DND-41 (cell line): ENCODE measurements around the gene NFASC.

Experiments used
- ATAC-seq: fragments of 200-7000 bp; cut with Tn5 transposase; 3 replicates; pipeline ENCODE4 v1.9.1; 2021; ENCODE audit warnings: low read depth; ENCODE audit not compliant: insufficient read depth
- DNase-seq: peaks from one replicate; pipeline ENCODE4 v3.0.0-alpha.2; 2020
- H2AFZ ChIP-seq: 2 replicates; pipeline ENCODE4 v1.6.0; 2012; ENCODE audit warnings: low read depth, low read length
- H3K27ac ChIP-seq: 2 replicates; pipeline ENCODE4 v1.5.1; 2012; ENCODE audit warnings: low read length, inconsistent platforms
- H3K27me3 ChIP-seq: fragments of 200-600 bp; sonication (generic); 2 replicates; pipeline ENCODE4 v1.6.0; 2012; ENCODE audit warnings: low read length, mild to moderate bottlenecking, inconsistent platforms; ENCODE audit not compliant: insufficient read depth, poor library complexity
- H3K36me3 ChIP-seq: 2 replicates; pipeline ENCODE4 v1.5.1; 2012; ENCODE audit warnings: low read length, inconsistent platforms; ENCODE audit not compliant: insufficient read depth
- H3K4me1 ChIP-seq: 2 replicates; pipeline ENCODE4 v1.5.1; 2012; ENCODE audit warnings: mild to moderate bottlenecking, low read length; ENCODE audit not compliant: insufficient read depth
- H3K4me2 ChIP-seq: 2 replicates; pipeline ENCODE4 v1.6.0; 2012; ENCODE audit warnings: mild to moderate bottlenecking, moderate library complexity, low read length, inconsistent platforms; ENCODE audit not compliant: insufficient read depth
- H3K4me3 ChIP-seq, 2 experiments: fragments of 200-600 bp in 1 of 2; shearing (Covaris generic) in 1 of 2; 2 replicates each; pipeline ENCODE4 v1.5.1; 2012 to 2016; ENCODE audit warnings: inconsistent platforms in 2 of 2, low read length in 2 of 2, mild to moderate bottlenecking in 2 of 2, low read depth in 1 of 2, moderate library complexity in 1 of 2
- H3K79me2 ChIP-seq: 2 replicates; pipeline ENCODE4 v1.6.0; 2012; ENCODE audit warnings: low read length, inconsistent platforms; ENCODE audit not compliant: insufficient read depth
- H3K9ac ChIP-seq: 2 replicates; pipeline ENCODE4 v1.6.0; 2012; ENCODE audit warnings: low read depth, mild to moderate bottlenecking, inconsistent platforms, low read length, moderate library complexity
- H3K9me3 ChIP-seq: 2 replicates; pipeline ENCODE4 v1.5.1; 2012; ENCODE audit warnings: low read length, moderate library complexity, mild to moderate bottlenecking, inconsistent platforms; ENCODE audit not compliant: insufficient read depth, severe bottlenecking
- H4K20me1 ChIP-seq: 2 replicates; pipeline ENCODE4 v1.6.0; 2012; ENCODE audit warnings: low read length; ENCODE audit not compliant: insufficient read depth
- CTCF ChIP-seq: IDR thresholded peaks from 2 replicates; pipeline ENCODE4 v1.5.1; 2012; ENCODE audit warnings: borderline replicate concordance, low read length, moderate library complexity, mild to moderate bottlenecking; ENCODE audit not compliant: poor library complexity, severe bottlenecking; ENCODE audit errors: extremely low read depth
- EZH2 ChIP-seq: IDR thresholded peaks from 3 replicates; pipeline ENCODE4 v1.6.1; 2012; ENCODE audit warnings: borderline replicate concordance, low read depth, mild to moderate bottlenecking, moderate library complexity, low read length, inconsistent platforms; ENCODE audit not compliant: severe bottlenecking

Gene NFASC

GRCh38 chr1:205030241-205030640 is 159.6 kb downstream of the NFASC start:
- H3K27me3 ChIP-seq: peaks cover 11% of the 10 kb centered on the region
- DNase-seq (no peak), ATAC-seq (no peak)
- no peaks in the 10 kb centered on the region for H3K4me1 ChIP-seq
- no peak overlapping the region for H3K9ac ChIP-seq
- H4K20me1 ChIP-seq: no peaks in the 10 kb centered on the region
- H3K79me2 ChIP-seq: no peaks in the 10 kb centered on the region
- no peak overlapping the region for H3K27ac ChIP-seq
- TF ChIP-seq EZH2: no peak
- TF ChIP-seq CTCF: no peak
- H3K4me2 ChIP-seq: no peak overlapping the region
- no peaks in the 10 kb centered on the region for H3K36me3 ChIP-seq
- H2AFZ ChIP-seq: no peak overlapping the region
- no peak overlapping the region for H3K4me3 ChIP-seq
- no peaks in the 10 kb centered on the region for H3K9me3 ChIP-seq

- no peak for ATAC-seq
- Histone ChIP-seq H3K4me3 (no peak overlapping the region), H3K9ac (no peak overlapping the region), H3K79me2 (no peaks in the 10 kb centered on the region), H3K27me3 (peaks cover 11% of the 10 kb centered on the region), H4K20me1 (no peaks in the 10 kb centered on the region), H3K9me3 (no peaks in the 10 kb centered on the region), H3K4me2 (no peak overlapping the region), H2AFZ (no peak overlapping the region), H3K36me3 (no peaks in the 10 kb centered on the region), H3K27ac (no peak overlapping the region), H3K4me1 (no peaks in the 10 kb centered on the region)
- TF ChIP-seq EZH2 (no peak), CTCF (no peak)
- DNase-seq: no peak
Measured at GRCh38 chr1:205030896-205031295, 160.2 kb downstream of the NFASC start.

GRCh38 chr1:205032508-205032907 is 161.8 kb downstream of the NFASC start:
- Histone ChIP-seq H3K79me2 (no peaks in the 10 kb centered on the region), H3K4me1 (no peaks in the 10 kb centered on the region), H3K27me3 (peaks cover 16% of the 10 kb centered on the region), H4K20me1 (no peaks in the 10 kb centered on the region), H3K9me3 (no peaks in the 10 kb centered on the region), H3K36me3 (no peaks in the 10 kb centered on the region), H3K4me2 (no peak overlapping the region), H2AFZ (no peak overlapping the region), H3K4me3 (no peak overlapping the region), H3K27ac (no peak overlapping the region), H3K9ac (no peak overlapping the region)
- no peak for TF ChIP-seq CTCF
- ATAC-seq: no peak
- no peak for DNase-seq

GRCh38 chr1:205037539-205037938 is 166.9 kb downstream of the NFASC start:
- no peaks in the 10 kb centered on the region for H3K79me2 ChIP-seq
- H4K20me1 ChIP-seq: no peaks in the 10 kb centered on the region
- no peaks in the 10 kb centered on the region for H3K4me1 ChIP-seq
- H2AFZ ChIP-seq: no peak overlapping the region
- H3K9ac ChIP-seq: no peak overlapping the region
- no peaks in the 10 kb centered on the region for H3K9me3 ChIP-seq
- no peak for ATAC-seq
- no peak overlapping the region for H3K27ac ChIP-seq
- peaks cover 8% of the 10 kb centered on the region for H3K27me3 ChIP-seq
- no peaks in the 10 kb centered on the region for H3K36me3 ChIP-seq
- DNase-seq: no peak
- H3K4me2 ChIP-seq: no peak overlapping the region
- no peak overlapping the region for H3K4me3 ChIP-seq
- no peak for TF ChIP-seq CTCF
